Muscle of leg (tissue), 11 donors: Measurements from ENCODE around the gene PSAP. TPM values are rescaled to one million over a fixed set of nuclear protein-coding genes. Genes with fewer than 3 reads are reported as not detected.
"Not testable (repeated sequence)": the region's sequence is repeated elsewhere in the genome, so short reads cannot be mapped to it uniquely, and the experiment has no call there.

Experiments used
- DNase-seq: peaks from one replicate; pipeline ENCODE4 v3.0.0; 2013
- H3K27ac ChIP-seq: one replicate; pipeline ENCODE4 v1.5.1; 2013; ENCODE audit warnings: mild to moderate bottlenecking, low read length, control low read depth
- H3K27me3 ChIP-seq: one replicate; pipeline ENCODE4 v1.6.1; 2013; ENCODE audit warnings: low read length; ENCODE audit not compliant: control insufficient read depth, insufficient read depth
- H3K36me3 ChIP-seq: one replicate; pipeline ENCODE4 v1.6.1; 2013; ENCODE audit warnings: low read length; ENCODE audit not compliant: control insufficient read depth, insufficient read depth
- H3K4me1 ChIP-seq: one replicate; pipeline ENCODE4 v1.6.1; 2013; ENCODE audit warnings: low read length; ENCODE audit not compliant: control insufficient read depth, insufficient read depth
- H3K4me3 ChIP-seq: one replicate; pipeline ENCODE4 v1.5.1; 2013; ENCODE audit warnings: low read length, control low read depth
- H3K9me3 ChIP-seq: replicated peaks from 2 replicates; pipeline ENCODE4 v1.6.1; 2013; ENCODE audit warnings: low read depth, low read length; ENCODE audit not compliant: control insufficient read depth
- WGBS: methylation state at CpG from one replicate; pipeline ENCODE4 v1.1.5; 2013; ENCODE audit warnings: missing lambda C conversion rate; ENCODE audit not compliant: insufficient coverage; 5-methylcytosine and 5-hydroxymethylcytosine counted together
- polyA plus RNA-seq, 8 donors: library from polyadenylated mRNA; unstranded; fragments of 120-200 nt; gene quantifications; one replicate each; pipeline versions ENCODE4 v1.2.1 to v1.2.3, GENCODE V29; 2013; ENCODE audit warnings: inconsistent platforms in 1 of 8, low replicate concordance in 1 of 8; ENCODE audit not compliant: insufficient read length in 8 of 8, insufficient read depth in 1 of 8
- total RNA-seq: library from RNA; stranded (reverse); fragments of 120-200 nt; gene quantifications from one replicate; pipeline ENCODE4 v1.2.4, GENCODE V29; 2013

PSAP gene
- total and polyA plus RNA-seq, 9 donors, result 414 to 581 (median 478) TPM

- H3K36me3 ChIP-seq, H3K27me3 ChIP-seq, H3K4me1 ChIP-seq, H3K4me3 ChIP-seq, H3K27ac ChIP-seq, DNase-seq, H3K9me3 ChIP-seq: not testable (repeated sequence)
- 92% methylated on average over 2 of the region's 13 CpGs for WGBS
Observed at GRCh38 chr10:71874680-71875354, 23.8 kb upstream of the PSAP start.

GRCh38 chr10:71873582-71874211 is 22.6 kb upstream of the PSAP start:
- H3K4me3 ChIP-seq, result no peak overlapping the region
- 87% methylated on average over 5 of the region's 7 CpGs for WGBS
- no peak overlapping the region for H3K27ac ChIP-seq
- DNase-seq, result no peak
- H3K27me3 ChIP-seq, result no peaks in the 10 kb centered on the region
- no peaks in the 10 kb centered on the region for H3K4me1 ChIP-seq
- H3K36me3 ChIP-seq, result no peaks in the 10 kb centered on the region
- no peaks in the 10 kb centered on the region for H3K9me3 ChIP-seq

GRCh38 chr10:71869601-71870000 is 18.6 kb upstream of the PSAP start:
- H3K9me3 ChIP-seq, H3K4me3 ChIP-seq, H3K36me3 ChIP-seq, H3K27ac ChIP-seq, H3K4me1 ChIP-seq, DNase-seq, H3K27me3 ChIP-seq: not testable (repeated sequence)
- 91% methylated on average over 13 of the region's 32 CpGs for WGBS

GRCh38 chr10:71868192-71868697 is 17.2 kb upstream of the PSAP start:
- Histone ChIP-seq H3K27me3 (no peaks in the 10 kb centered on the region), H3K4me3 (no peak overlapping the region), H3K4me1 (peaks cover 5% of the 10 kb centered on the region), H3K9me3 (no peaks in the 10 kb centered on the region), H3K27ac (peak overlapping the region; percentile 20), H3K36me3 (no peaks in the 10 kb centered on the region)
- DNase-seq, result peak; percentile 80
- WGBS, result 88% methylated on average over 3 of the region's 5 CpGs

GRCh38 chr10:71865561-71866041 is 14.6 kb upstream of the PSAP start:
- Histone ChIP-seq H3K4me3 (no peak overlapping the region), H3K4me1 (peaks cover 11% of the 10 kb centered on the region), H3K27ac (no peak overlapping the region), H3K9me3 (no peaks in the 10 kb centered on the region), H3K36me3 (no peaks in the 10 kb centered on the region), H3K27me3 (no peaks in the 10 kb centered on the region)
- DNase-seq, result no peak
- 89% methylated on average over 5 of the region's 7 CpGs for WGBS

- DNase-seq, result no peak
- H3K9me3 ChIP-seq, result no peaks in the 10 kb centered on the region
- no peaks in the 10 kb centered on the region for H3K27me3 ChIP-seq
- WGBS, result no CpG with 5 or more reads among the region's 5 CpGs
- H3K27ac ChIP-seq, result no peak overlapping the region
- peaks cover 17% of the 10 kb centered on the region for H3K4me1 ChIP-seq
- no peaks in the 10 kb centered on the region for H3K36me3 ChIP-seq
- H3K4me3 ChIP-seq, result no peak overlapping the region
Observed at GRCh38 chr10:71864911-71865361, 13.9 kb upstream of the PSAP start.

- Histone ChIP-seq H3K4me3 (no peak overlapping the region), H3K27me3 (no peaks in the 10 kb centered on the region), H3K36me3 (no peaks in the 10 kb centered on the region), H3K4me1 (peaks cover 19% of the 10 kb centered on the region), H3K9me3 (no peaks in the 10 kb centered on the region), H3K27ac (no peak overlapping the region)
- DNase-seq, result no peak
- WGBS, result 92% methylated on average over 4 of the region's 6 CpGs
Observed at GRCh38 chr10:71863203-71863602, 12.2 kb upstream of the PSAP start.

GRCh38 chr10:71860243-71861029 is 9.4 kb upstream of the PSAP start:
- DNase-seq, result peak; percentile 96
- Histone ChIP-seq H3K4me1 (peaks cover 16% of the 10 kb centered on the region), H3K27me3 (no peaks in the 10 kb centered on the region), H3K4me3 (no peak overlapping the region), H3K27ac (peak overlapping the region; percentile 89), H3K36me3 (no peaks in the 10 kb centered on the region), H3K9me3 (no peaks in the 10 kb centered on the region)
- 22% methylated on average over 11 of the region's 11 CpGs for WGBS

GRCh38 chr10:71857934-71858890 is 7.2 kb upstream of the PSAP start:
- DNase-seq, result peak; percentile 37
- H3K27ac ChIP-seq, result no peak overlapping the region
- H3K36me3 ChIP-seq, result no peaks in the 10 kb centered on the region
- 83% methylated on average over 10 of the region's 12 CpGs for WGBS
- no peaks in the 10 kb centered on the region for H3K9me3 ChIP-seq
- H3K27me3 ChIP-seq, result no peaks in the 10 kb centered on the region
- H3K4me1 ChIP-seq, result peaks cover 16% of the 10 kb centered on the region
- H3K4me3 ChIP-seq, result no peak overlapping the region
